ENCODE measurements around the gene TCF12. TPM values are rescaled to one million over a fixed set of nuclear protein-coding genes. Genes with fewer than 3 reads are reported as not detected.
"Not testable (repeated sequence)": the region's sequence is repeated elsewhere in the genome, so short reads cannot be mapped to it uniquely, and the experiment has no call there.

The TCF12 gene
- polyA plus RNA-seq, 1 donor = 194 TPM

DNA sequence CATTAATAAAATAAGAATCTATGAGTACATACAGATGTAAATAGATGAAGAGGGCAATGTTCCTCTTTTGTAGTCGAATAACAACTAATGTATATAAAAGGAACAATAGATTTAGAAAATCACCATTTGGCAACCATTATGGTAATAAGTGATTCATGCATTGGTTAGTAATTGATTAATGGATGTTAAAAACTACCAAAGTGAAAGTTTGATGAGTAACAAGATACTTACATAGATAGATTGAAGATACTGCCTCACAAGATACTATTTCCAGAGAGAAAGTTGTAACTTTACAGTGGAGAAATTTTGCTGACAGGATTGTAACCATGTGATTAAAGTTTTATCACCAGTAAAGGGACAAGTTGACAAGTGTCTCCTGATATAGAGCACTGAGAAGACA is 55.0 kb downstream of the TCF12 start:
- no peak for DNase-seq

DNA sequence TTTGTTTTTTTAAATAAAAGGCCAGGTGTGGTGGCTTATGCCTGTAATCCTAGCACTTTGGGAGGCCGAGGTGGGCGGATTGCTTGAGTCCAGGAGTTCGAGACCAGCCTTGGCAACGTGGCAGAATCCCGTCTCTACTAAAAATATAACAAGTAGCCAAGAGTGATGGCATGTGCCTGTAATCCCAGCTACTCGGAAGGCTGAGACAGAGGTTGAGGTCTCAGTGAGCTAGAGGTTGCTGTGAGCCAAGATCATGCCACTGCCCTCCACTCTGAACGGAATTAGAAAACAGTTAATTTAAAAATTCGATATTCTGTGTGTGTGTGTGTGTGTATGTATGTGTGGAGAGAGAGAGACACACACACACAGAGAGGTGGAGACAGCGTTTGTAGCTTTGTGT is 58.8 kb downstream of the TCF12 start:
- DNase-seq = no peak

- no peak for DNase-seq
These were observed 60.6 kb downstream of the TCF12 start for GRCh38 chr15:56978898-56979662.

- no peak for DNase-seq
These were observed 62.0 kb downstream of the TCF12 start for GRCh38 chr15:56980473-56980872.

- DNase-seq = no peak
These were observed 62.7 kb downstream of the TCF12 start for GRCh38 chr15:56981160-56981559.

DNA sequence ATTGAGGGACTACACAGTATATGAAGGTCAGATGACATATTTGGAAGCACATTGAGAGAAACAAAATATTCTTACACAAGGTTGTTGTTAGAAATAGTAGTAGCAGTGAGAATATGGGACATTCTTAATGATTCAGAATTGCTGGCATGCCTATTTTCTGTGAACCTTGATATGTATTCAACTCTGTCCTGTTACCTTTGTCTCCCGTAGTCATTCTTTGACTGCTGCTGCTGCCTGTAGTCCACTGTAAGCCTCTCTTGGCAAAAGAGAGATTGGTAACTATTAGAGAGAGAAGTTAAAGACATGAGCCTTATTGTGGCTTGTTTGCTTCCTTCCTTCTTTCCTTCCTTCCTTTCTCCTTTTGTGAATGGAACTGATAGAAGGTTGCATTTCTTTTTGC is 64.5 kb downstream of the TCF12 start:
- no peak for DNase-seq

DNA sequence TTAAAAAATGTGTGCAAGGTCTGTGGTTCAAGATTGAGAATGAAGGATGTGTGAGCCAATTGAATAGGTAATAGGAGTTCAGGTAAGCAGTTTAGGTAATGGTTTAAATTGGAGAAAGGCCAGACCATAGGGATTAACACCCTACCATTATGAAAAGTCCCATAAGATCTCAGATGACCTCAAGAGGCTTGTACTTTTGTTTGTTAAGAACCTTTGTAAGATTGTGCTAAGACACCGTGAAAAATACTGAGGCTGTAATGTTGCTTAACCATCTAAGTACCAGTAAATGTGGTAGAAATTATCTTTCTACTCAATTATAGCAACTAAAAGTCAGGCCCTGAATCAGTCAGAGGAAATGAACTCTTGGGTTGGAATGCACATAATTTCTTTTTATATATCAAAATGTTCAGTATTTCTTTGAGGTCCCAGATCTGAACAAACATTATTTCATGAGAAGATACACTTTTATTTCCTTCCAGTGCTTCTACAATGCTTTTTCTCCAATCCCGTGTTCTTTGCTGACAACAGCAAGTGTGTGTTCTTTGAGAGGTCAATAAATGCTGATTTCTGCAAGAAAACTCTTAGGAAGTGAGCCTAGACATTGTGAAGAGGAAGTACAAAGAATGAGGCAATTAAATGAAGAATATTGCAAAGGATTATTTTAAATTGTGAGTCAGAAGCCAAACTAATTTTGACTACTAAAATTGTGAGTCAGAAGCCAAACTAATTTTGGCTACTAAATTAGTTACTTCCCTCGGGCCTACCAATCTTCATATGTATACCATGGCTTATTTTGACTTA is 66.4 kb downstream of the TCF12 start:
- DNase-seq = no peak

DNA sequence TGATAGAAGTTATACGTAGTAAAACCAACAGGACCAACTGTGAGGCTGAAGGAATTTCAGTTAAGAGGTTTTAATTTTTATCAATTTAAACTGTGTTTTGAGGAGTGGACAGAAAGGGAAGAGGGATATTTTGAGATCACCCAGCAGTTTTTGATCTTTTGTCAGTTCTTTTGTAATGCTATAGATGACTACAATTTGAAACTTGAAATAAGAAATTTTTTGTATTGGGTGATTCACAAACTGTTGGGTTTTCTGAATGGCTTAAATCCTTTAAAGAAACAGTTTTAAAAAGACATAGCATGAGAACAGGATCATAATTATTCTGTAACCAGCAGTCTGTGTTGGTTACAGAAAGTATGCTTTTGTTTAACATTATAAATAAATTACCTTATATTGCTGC is 67.4 kb downstream of the TCF12 start:
- DNase-seq = no peak

DNA sequence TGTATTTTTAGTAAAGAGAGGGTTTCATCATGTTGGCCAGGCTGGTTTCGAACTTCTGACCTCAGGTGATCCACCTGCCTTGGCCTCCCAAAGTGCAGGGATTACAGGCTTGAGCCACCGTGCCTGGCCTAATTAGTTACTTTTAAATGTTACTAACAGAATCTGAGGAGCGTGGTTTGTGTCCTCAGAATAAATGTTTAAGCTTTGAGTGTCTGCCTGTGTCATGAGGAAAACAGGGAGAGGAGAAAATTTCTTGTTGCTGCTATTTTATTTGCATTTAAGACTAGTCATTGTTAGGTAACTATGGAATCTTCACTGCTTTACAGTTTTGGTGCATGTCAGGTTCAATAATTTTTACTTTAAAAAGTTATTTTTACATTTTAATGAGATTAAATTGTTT is 68.8 kb downstream of the TCF12 start:
- no peak for DNase-seq

DNA sequence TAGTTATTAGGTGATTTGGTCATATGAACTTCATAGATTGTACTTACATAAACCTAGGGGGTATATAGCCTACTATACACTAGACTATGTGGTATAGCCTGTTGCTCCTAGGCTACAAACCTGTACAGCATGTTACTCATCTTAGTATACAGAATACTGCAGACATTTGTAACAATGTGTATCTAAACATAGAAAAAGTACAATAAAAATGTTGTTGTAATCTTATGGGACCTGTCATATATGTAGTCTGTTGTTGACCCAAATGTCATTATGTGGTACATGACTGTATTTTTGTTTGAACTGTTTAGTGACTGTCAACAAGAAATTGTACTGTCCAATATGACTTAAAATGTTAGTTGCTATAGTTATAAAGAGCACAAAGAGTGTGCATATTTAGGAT is 69.8 kb downstream of the TCF12 start:
- no peak for DNase-seq

GRCh38 chr15:56989411-56989924 is 71.0 kb downstream of the TCF12 start:
- no peak for DNase-seq

GRCh38 chr15:56991017-56991416 is 72.6 kb downstream of the TCF12 start:
- DNase-seq = no peak

- no peak for DNase-seq
These were observed 74.3 kb downstream of the TCF12 start for GRCh38 chr15:56992725-56993124.

GRCh38 chr15:56994280-56994679 is 75.8 kb downstream of the TCF12 start:
- DNase-seq = no peak

DNA sequence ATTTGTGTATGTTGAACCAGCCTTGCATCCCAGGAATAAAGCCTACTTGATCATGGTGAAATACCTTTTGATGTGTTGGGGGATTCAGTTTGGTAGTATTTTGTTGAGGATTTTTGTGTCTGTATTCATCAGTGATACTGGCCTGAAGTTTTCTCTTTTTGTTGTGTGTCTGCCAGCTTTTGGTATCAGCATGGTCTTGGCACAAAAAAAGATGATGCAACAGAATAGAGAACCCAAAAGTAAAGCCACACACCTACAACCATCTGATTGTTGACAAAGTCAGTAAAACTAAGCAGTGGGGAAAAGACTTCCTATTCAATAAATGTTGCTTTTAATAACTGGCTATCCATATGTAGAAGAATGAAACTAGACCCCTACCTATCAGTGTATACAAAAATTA is 77.6 kb downstream of the TCF12 start:
- DNase-seq = no peak

- no peak for DNase-seq
These were observed 78.5 kb downstream of the TCF12 start for GRCh38 chr15:56996746-56997470.

- no peak for DNase-seq
These were observed 85.0 kb downstream of the TCF12 start for GRCh38 chr15:57003418-57003817.

DNA sequence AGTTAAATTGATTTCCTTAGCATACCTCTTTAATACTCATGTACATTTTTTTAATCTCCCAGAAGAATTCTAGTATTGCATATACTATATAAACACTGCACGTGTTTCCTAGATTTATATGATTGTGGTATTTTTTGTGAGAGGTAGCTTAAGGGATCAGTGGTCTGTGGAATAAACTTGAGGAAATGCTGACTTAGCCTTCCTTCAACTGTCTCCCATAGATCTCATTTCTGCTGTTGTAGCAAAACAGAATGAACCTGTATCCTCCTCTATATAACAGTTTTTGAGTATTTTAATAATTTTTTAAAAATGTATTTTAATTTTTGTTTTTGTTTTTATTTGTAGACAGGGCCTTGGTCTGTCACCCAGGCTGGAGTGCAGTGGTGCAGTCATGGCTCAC is 86.8 kb downstream of the TCF12 start:
- DNase-seq = no peak

DNA sequence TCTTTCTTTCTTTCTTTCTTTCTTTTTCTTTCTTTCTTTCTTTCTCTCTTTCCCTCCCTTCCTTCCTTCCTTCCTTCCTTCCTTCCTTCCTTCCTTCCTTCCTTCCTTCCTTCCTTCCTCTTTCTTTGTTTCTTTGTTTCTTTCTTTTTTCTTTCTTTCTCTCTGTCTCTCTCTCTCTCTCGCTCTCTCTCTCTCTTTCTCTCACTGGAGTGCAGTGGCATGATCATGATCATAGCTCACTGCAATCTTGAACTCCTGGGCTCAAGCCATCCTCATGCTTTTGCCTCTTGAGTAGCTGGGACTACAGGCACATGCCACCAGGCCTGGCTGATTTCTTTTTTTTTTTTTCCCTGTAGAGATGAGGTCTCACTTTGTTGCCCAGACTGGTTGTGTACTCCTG is 89.4 kb downstream of the TCF12 start:
- DNase-seq = not testable (repeated sequence)

DNA sequence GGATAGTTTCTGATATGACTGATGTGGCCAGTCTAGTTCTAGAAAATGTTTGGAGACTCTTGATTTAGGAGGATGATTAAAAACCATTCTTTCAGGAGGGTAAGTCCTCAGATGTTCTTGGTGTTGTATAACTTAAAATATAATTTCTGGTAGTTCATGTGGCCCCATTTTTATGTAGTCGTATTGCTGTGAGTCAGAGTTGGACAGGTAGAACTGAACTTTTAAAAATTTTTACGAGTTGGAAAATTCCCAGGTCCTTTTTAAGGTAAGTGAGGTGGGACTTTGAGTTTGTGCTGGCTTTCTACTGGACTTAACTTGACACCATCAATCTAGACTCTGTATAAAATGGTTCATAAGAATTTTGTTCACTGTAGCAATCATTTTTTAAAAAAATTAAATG is 92.3 kb downstream of the TCF12 start:
- no peak for DNase-seq

DNA sequence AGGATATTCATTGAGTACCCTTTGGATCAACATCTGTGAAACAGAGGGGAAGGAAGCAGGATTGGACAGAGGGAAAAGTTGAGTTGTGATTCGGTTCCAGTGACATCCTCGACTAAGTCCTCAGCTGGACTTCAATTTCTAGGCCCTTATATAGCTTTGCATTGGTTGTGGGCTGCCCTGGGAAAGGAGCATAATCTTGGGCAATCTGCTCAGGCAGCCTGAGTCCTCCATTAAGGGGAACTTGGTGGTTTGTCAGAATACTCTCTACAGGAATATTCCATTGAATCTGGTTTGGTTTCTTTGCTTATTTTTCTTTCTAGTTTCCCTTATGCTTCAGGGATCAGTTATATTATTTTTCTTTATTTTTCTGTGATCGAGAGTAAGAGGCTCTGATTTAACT is 94.1 kb downstream of the TCF12 start:
- DNase-seq = no peak

DNA sequence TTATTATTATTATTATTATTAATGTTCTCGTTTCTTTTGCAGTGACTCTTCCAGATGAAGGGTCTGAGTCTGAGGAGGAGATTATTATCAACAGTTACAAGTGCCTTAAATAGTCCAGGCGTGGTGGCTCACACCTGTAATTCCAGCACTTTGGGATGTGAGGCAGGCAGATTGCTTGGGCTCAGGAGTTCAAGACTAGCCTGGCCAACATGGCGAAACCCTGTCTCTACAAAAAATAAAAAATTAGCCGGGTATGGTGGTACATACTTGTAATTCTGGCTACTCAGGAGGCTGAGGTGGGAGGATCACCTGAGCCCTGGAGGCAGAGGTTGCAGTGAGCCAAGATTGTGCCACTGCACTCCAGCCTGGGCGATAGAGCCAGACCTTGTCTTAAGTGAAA is 96.5 kb downstream of the TCF12 start:
- DNase-seq = not testable (repeated sequence)

- no peak for DNase-seq
These were observed 96.9 kb downstream of the TCF12 start for GRCh38 chr15:57015360-57015759.

All from left kidney (tissue), 2 donors.